ENCODE data around the gene CRMP1.

Gene CRMP1

GRCh38 chr4:5888222-5889001 lies 4.5 kb downstream of the CRMP1 start:
- DNase-seq (ENCODE audit: low read depth in 2 of 2), result no peak

DNA sequence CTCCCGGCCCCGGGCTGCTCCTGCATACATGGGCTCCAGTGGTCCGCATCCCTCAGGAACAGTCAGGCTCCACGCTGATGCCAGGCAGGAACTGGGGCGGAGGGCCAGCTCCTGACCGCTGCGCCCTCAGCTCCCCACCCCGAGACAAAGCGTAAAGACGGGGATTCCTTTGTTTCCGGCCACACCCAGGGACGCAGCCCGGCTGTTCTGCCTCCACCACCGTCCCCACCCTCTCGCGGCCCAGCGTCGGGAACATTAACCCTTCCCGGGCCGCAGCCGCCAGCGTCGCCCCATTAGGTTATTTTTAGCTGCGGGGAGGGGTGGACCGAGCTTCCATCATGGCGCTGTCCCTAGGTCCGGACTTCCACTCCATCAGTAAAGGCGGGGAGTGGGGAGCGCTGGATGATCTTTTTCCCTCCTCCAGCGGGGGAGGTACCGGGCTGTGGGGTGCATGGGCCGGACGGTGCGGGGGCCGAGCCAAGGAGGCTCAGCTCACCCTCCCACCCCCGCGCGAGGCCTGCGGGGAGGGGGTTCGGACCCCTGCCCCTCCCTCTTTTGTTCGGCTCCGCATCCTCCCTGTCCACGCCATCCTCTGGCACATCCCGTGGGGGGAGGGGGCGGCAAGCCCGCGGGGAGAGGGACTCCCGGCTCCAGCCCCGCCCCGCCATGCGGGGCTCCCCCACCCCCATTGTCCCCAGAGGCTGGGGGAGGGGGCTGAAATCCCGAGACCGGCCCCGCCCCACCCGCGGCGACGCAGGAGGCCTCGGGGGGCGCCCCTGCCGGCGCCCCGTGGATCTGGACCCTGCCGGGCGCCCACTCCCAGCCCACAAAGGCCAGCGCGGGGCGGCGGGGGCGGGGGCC lies 5.3 kb downstream of the CRMP1 start:
- DNase-seq (ENCODE audit: low read depth in 2 of 2), result no peak

DNA sequence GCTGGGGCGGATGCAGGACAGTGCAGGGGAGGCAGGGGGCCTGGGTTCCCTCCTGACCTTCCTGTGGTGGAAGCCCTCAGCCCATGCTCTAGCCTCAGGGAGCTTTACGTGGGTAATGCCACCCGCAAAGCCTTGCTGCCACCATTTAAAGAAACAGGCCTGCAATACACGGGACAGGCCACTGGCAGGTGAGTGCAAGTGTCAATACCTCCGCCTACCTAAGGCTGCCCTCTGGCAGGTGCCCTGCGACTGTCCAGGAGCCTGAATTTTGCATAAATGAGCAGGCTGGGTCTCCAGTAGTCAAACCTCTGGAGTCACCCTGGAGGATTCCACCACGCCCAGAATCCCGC lies 5.9 kb downstream of the CRMP1 start:
- no peak for DNase-seq (ENCODE audit: low read depth in 2 of 2)

- DNase-seq (ENCODE audit: low read depth in 2 of 2), result no peak
Observed at GRCh38 chr4:5885733-5886132, 7.2 kb downstream of the CRMP1 start.

- no peak for DNase-seq (ENCODE audit: low read depth in 2 of 2)
Observed at GRCh38 chr4:5884796-5885195, 8.1 kb downstream of the CRMP1 start.

DNA sequence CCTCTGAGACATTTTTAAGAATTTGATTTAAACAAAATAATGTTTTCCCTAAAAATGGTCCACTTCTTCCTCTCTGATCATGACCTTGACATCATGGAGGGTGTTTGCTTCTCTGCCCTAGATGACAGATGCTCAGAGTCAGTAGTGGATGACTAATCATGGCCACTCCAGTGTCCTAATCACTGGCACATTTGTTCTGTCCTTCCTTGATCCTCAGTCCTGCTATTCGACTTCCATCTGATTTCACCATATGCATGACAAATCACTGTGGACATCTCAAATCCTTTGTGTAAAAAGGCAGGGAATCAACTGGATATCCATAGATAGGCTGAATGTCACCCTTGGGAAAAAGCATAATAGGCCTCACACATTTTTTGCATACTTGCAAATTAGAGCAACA lies 9.0 kb downstream of the CRMP1 start:
- no peak for DNase-seq (ENCODE audit: low read depth in 2 of 2)

DNA sequence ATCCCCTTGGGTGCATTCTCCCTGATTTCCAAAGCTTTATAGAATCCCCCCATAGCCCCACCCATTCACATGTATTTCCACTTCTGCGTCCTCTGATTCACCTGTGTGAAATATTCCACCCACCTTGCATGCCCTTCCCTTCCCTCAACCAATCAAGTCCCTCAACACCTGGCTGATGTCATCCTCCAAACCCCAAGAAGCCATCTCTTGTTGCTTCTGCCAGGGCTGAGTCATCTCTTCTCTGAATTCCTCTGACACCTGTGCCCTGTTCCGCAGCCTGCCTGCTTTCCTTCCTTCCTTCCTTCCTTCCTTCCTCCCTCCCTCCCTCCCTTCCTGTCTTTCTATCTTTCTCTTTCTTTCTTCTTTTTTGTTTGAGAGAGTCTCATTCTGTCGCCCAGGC lies 9.9 kb downstream of the CRMP1 start:
- DNase-seq (ENCODE audit: low read depth in 2 of 2), result no peak

DNA sequence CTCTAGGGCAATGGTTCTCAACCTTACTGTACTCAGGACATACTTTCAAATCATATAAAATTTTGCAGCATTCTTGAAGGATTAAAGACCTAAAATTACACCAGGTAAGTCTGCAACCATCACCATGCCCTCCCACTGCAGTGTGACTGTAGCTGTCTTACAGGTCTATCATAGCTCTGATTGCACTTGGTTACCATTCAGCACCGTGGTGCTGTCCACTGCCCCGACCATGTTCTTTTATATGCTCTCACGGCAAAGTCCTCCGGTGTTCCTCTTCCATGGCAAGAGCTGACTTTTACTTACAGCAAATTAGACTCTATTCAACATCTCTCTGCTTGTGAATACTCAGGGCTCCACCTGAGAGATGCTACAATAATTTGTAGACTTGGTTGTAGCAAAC lies 11.5 kb downstream of the CRMP1 start:
- no peak for DNase-seq (ENCODE audit: low read depth in 2 of 2)

DNA sequence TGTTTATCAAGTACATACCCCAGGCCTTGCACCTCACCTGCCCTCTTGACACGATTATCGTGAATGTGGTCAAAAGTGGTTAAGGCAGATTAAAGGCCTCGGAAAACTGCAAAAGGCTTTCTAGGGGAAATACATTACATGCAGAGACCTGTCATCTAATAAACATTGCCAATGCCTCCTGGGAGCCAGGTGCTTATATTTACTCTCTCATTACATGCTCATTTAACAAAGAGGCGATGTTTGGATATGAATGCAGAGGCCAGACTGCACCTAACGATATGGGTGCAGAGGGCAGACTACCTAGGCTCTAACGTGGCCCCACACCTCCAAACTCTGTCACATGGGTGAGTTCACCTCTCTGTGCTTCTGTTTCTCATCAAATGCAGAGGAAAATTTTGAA lies 14.5 kb downstream of the CRMP1 start:
- DNase-seq (ENCODE audit: low read depth in 2 of 2), result no peak

DNA sequence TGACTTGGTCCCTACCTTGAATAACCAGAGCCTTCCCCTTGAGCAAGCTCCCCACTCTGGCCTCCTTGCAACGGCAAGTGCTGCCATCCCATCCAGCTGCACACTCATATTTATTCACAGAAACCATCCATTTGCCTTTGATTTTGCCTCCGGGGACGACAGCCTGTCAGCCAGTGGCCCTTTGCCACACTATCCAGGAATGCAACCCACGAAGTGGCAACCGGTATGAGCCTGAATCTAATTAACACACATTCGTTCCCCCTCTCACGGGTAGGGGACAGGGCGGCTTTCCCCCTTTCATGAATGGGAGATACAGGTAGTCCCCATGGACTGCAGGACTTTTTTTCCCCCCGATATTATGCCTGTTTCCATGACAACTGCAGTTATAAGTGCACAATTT lies 15.5 kb downstream of the CRMP1 start:
- DNase-seq (ENCODE audit: low read depth in 2 of 2), result no peak

DNA sequence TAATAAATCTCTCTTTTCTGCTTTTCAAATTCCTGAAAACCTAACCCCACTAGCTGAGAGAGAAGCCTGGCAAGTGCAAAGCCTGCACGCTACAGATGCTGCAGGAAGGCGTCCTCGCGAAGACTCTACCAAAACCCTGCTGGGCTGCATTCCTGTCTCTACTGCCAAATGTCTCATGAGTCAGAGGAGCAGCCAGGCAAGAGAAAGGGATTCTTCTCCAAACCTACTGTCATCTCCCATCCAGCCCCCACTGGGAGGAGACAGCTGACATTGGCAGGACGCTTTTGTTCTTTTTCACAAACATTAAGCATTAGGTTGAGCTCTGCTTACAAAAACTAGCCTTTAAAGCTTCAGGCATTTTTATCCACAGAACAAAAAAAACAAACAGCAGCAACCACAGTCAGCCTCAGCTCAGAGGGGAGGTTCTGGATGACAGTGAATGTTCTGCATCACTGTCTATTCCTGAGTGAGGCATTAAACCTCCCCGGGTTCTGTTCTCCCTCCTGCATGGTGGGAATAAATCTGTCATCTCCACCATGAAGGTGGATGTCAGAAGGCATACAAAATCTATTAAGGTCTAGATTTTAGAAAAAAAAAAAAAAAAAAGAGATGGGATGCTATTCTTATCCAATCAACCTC lies 18.0 kb downstream of the CRMP1 start:
- DNase-seq (ENCODE audit: low read depth in 2 of 2), result no peak

DNA sequence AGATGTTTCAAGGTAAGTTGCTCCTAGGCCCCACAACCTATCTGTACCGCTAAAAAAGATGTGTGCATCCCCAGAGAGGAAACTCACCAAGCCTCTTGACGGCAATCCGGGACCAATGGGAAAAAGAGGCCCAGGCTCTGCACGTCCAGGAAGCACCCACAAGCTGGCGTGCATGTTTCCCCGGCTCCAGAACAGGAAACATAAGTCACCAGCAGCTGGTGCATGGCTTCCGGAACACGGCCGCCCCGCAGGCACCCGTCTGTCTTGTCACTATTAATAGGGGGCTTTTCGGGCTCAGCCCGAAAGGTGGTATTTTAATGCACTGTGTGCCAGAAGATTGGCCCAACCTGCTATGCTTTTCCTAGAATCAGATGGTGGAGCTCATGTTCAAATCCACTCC lies 22.2 kb downstream of the CRMP1 start:
- DNase-seq (ENCODE audit: low read depth in 2 of 2), result no peak

- DNase-seq (ENCODE audit: low read depth in 2 of 2), result no peak
Observed at GRCh38 chr4:5869966-5870619, 22.8 kb downstream of the CRMP1 start.

GRCh38 chr4:5867866-5868265 lies 25.0 kb downstream of the CRMP1 start:
- no peak for DNase-seq (ENCODE audit: low read depth in 2 of 2)

DNA sequence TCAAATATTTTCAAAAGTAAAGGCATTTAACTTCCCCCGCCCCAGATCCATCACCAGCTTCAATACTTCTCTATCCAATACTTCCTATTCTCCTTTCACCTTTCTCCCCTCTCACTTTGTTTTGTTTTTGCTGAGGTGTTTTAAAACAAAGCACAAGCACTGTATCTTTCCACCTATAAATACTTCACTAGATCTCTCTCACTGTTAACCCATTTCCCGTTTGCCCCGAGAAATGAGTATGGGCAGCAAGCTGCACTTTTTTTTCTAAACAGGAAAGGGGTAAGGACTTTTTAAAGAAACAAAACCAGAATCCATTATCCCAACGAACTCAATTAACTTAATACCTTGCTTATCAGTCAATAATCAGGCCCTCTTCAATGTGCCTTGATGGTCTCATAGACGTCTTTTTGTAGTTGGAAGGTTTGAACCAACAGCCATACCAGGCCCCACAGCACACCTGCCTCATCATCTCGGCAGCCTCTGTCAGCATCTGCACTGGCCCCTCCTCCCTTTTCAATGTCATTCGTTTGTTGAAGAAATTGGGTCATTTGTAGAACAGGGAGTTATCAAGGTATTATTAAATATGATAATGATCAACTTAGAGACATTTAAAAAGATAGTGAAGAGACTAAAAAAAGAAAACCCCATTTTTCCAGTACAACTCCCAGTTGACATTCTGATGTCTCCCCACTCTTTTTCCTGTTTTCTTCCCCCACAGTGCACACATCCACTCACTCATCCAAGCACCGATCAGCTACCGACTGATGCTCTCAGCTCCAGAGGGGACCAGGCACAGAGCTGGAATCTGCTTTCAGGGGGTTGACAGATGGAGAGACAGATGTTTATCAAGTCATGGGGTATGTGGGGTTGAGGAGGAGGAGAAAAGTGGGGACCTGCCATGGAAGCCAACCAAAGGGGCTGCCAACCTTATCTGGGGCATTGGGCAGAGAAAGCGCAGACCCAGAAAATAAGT lies 25.8 kb downstream of the CRMP1 start:
- DNase-seq (ENCODE audit: low read depth in 2 of 2), result no peak

DNA sequence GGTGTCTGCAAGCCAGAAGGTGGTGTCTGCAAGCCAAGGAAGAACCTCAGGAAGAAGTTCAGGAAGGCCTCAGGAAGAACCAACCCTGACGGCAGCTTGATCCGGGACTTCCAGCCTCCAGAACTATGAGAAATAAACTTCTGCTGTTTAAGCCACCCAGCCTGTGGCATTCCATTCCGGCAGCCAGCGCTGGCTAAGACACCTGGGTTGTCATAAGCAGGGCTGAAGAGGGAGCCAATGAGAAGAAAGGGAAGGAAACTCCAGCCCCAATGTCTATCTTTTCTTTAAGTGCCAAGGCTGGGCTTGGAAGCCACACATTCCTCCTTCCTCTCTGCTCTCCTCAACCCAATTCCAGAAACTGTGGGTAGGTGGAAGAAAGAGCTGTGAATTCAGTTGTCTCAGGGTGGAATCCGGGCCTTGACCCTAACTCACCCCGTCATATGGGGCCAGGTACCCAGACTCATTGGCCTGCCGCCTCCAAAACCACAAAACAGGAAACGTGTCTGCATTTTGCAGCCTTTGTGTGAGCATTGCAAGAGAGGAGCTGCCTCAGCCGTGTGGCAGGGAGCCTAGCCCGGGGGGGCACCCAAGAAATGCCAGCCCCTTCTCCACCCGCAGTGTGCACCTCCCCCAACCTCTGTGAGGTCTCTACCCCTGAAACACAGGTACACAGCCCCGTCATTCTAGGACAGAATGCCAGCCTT lies 26.8 kb downstream of the CRMP1 start:
- DNase-seq (ENCODE audit: low read depth in 2 of 2), result no peak

- peak in 1 of 2 donors; percentile 27 for DNase-seq (ENCODE audit: low read depth in 2 of 2)
Observed at GRCh38 chr4:5863461-5864113, 29.3 kb downstream of the CRMP1 start.

DNA sequence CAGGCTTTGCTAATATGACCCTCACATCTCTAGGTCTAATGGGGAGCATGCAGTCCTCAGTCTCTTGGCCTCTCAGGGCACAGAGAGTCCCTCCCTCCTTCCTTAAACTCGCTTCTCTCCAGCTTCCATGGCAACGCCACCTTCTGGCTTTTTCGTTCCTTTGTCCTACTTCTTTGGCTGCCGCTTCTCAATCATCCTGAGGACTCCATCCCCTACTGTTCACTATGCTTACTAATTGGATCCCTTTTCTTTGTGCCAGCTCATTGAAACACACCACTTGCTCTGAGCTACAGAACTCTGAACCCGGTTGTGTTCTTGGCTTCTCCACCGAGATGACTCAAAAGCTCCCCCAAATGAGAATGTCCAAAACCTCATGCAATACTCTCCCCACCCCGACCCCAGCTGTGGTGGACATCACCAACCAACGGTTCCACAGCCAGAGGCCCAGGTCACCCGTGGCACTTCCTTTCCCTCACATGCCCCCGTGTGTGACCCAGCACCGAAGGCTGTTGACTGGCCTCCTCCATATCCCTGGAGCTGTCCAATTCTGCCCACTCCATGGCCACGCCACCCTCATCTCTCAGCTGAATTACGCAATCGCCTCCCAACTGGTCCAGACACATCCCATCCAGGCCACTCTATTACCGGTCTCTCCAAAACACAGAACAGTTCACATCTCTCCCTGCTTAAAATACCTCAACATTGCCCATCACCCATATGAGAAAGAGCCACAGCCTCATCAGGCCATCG lies 34.7 kb downstream of the CRMP1 start:
- no peak for DNase-seq (ENCODE audit: low read depth in 2 of 2)

DNA sequence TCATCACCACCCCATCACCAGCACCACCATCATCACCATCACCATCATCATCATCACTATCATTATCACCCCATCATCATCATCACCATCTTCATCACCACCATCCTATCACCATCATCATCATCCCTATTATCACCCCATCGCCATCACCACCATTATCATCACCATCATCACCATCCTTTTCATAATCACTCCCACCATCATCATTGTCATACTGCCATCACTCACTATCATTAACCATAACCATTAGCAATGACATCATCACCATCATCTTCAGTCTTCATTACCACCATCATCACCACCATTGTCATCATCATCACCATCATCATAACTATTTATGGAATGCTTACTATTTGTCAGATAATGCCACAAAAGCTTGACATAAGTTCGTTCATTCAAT lies 35.7 kb downstream of the CRMP1 start:
- no peak for DNase-seq (ENCODE audit: low read depth in 2 of 2)
